H9 (cell line): ENCODE data around the gene PLIN3. TPM values are rescaled to one million over a fixed set of nuclear protein-coding genes. Genes with fewer than 3 reads are reported as not detected.
"Not testable (repeated sequence)": the region's sequence is repeated elsewhere in the genome, so short reads cannot be mapped to it uniquely, and the experiment has no call there.

Experiments used
- DNase-seq: peaks from one replicate; pipeline ENCODE4 v3.0.0-alpha.2; 2017
- H2AFZ ChIP-seq: one replicate; pipeline ENCODE4 v1.6.1; 2013; ENCODE audit warnings: mild to moderate bottlenecking, low read length, control low read depth, moderate library complexity
- H2AK5ac ChIP-seq: 2 replicates; pipeline ENCODE4 v1.6.1; 2013; ENCODE audit warnings: low read length, control low read depth, mixed read lengths; ENCODE audit not compliant: insufficient read length
- H2BK120ac ChIP-seq: one replicate; pipeline ENCODE4 v1.6.1; 2013; ENCODE audit warnings: low read depth, mild to moderate bottlenecking, low read length, control low read depth, inconsistent platforms; ENCODE audit not compliant: poor library complexity, severe bottlenecking
- H2BK12ac ChIP-seq: 2 replicates; pipeline ENCODE4 v1.6.1; 2013; ENCODE audit warnings: low read length, control low read depth, mixed read lengths, low read depth; ENCODE audit not compliant: insufficient read length
- H2BK15ac ChIP-seq: 2 replicates; pipeline ENCODE4 v1.6.1; 2013; ENCODE audit warnings: low read depth, low read length, control low read depth
- H2BK20ac ChIP-seq: one replicate; pipeline ENCODE4 v1.6.1; 2013; ENCODE audit warnings: low read depth, mild to moderate bottlenecking, low read length, control low read depth, inconsistent platforms; ENCODE audit not compliant: poor library complexity, severe bottlenecking
- H2BK5ac ChIP-seq: 2 replicates; pipeline ENCODE4 v1.6.1; 2013; ENCODE audit warnings: low read length, control low read depth, mixed read lengths; ENCODE audit not compliant: insufficient read length
- H3K14ac ChIP-seq: 2 replicates; pipeline ENCODE4 v1.6.1; 2013; ENCODE audit warnings: low read length, control low read depth; ENCODE audit not compliant: insufficient read depth
- H3K18ac ChIP-seq: 2 replicates; pipeline ENCODE4 v1.6.1; 2013; ENCODE audit warnings: low read depth, mild to moderate bottlenecking, mixed read lengths, low read length, control low read depth; ENCODE audit not compliant: insufficient read length
- H3K23ac ChIP-seq: 2 replicates; pipeline ENCODE4 v1.6.1; 2013; ENCODE audit warnings: low read length, control low read depth, mixed read lengths, low read depth; ENCODE audit not compliant: insufficient read length
- H3K23me2 ChIP-seq: 2 replicates; pipeline ENCODE4 v1.6.1; 2013; ENCODE audit warnings: low read depth, mild to moderate bottlenecking, mixed read lengths, low read length, control low read depth; ENCODE audit not compliant: insufficient read length, poor library complexity, severe bottlenecking
- H3K27ac ChIP-seq: 2 replicates; pipeline ENCODE4 v1.5.1; 2013; ENCODE audit warnings: low read length, control low read depth, mixed read lengths, low read depth; ENCODE audit not compliant: insufficient read length
- H3K27me3 ChIP-seq: 2 replicates; pipeline ENCODE4 v1.6.1; 2013; ENCODE audit warnings: low read length, control low read depth, inconsistent platforms; ENCODE audit not compliant: insufficient read depth
- H3K4ac ChIP-seq: 2 replicates; pipeline ENCODE4 v1.6.1; 2013; ENCODE audit warnings: low read depth, mild to moderate bottlenecking, control low read depth, inconsistent platforms, low read length, moderate library complexity
- H3K4me1 ChIP-seq: 2 replicates; pipeline ENCODE4 v1.6.1; 2013; ENCODE audit warnings: low read length, control low read depth, inconsistent platforms; ENCODE audit not compliant: insufficient read depth
- H3K4me2 ChIP-seq: 2 replicates; pipeline ENCODE4 v1.6.1; 2013; ENCODE audit warnings: low read length, control low read depth, mixed read lengths; ENCODE audit not compliant: insufficient read length, insufficient read depth
- H3K56ac ChIP-seq: 2 replicates; pipeline ENCODE4 v1.6.1; 2013; ENCODE audit warnings: low read depth, mild to moderate bottlenecking, mixed read lengths, low read length, control low read depth; ENCODE audit not compliant: insufficient read length
- H3K79me1 ChIP-seq: 2 replicates; pipeline ENCODE4 v1.6.1; 2013; ENCODE audit warnings: low read depth, mild to moderate bottlenecking, moderate library complexity, low read length, control low read depth, inconsistent platforms; ENCODE audit not compliant: insufficient read depth, poor library complexity, severe bottlenecking
- H3K79me2 ChIP-seq: 2 replicates; pipeline ENCODE4 v1.6.1; 2013; ENCODE audit warnings: low read length, control low read depth, inconsistent platforms; ENCODE audit not compliant: insufficient read depth
- H3K9ac ChIP-seq: 2 replicates; pipeline ENCODE4 v1.6.1; 2013; ENCODE audit warnings: low read length, control low read depth, mixed read lengths; ENCODE audit not compliant: insufficient read length; ENCODE audit errors: extremely low read depth
- H3K9me3 ChIP-seq: one replicate; pipeline ENCODE4 v1.6.1; 2013; ENCODE audit warnings: low read depth, low read length, inconsistent platforms; ENCODE audit not compliant: control insufficient read depth
- H3T11ph ChIP-seq: one replicate; pipeline ENCODE4 v1.6.1; 2013; ENCODE audit warnings: mild to moderate bottlenecking, low read length, control low read depth, inconsistent platforms
- H4K20me1 ChIP-seq: one replicate; pipeline ENCODE4 v1.6.1; 2013; ENCODE audit not compliant: control insufficient read depth, insufficient read length, insufficient read depth
- H4K5ac ChIP-seq: 2 replicates; pipeline ENCODE4 v1.6.1; 2013; ENCODE audit warnings: low read depth, mild to moderate bottlenecking, mixed read lengths, low read length, control low read depth; ENCODE audit not compliant: insufficient read length
- H4K8ac ChIP-seq: replicated peaks from 2 replicates; pipeline ENCODE4 v1.6.1; 2013; ENCODE audit warnings: low read length, control low read depth, mixed read lengths, low read depth; ENCODE audit not compliant: insufficient read length
- H4K91ac ChIP-seq: 2 replicates; pipeline ENCODE4 v1.6.1; 2013; ENCODE audit warnings: low read depth, mild to moderate bottlenecking, moderate library complexity, mixed read lengths, low read length, control low read depth; ENCODE audit not compliant: insufficient read length
- H3K27ac Mint-ChIP-seq, 3 experiments: 2 replicates in 2 of 3; 3 replicates in 1 of 3; pipeline ENCODE4 v1.8.0; 2020 to 2021; ENCODE audit warnings: mixed read lengths in 3 of 3, mild to moderate bottlenecking in 1 of 3, moderate library complexity in 1 of 3
- H3K27me3 Mint-ChIP-seq: 2 replicates; pipeline ENCODE4 v1.8.0; 2021; ENCODE audit warnings: low read depth, mild to moderate bottlenecking, moderate library complexity, mixed read lengths
- H3K36me3 Mint-ChIP-seq, 3 experiments: 2 replicates in 2 of 3; 3 replicates in 1 of 3; pipeline ENCODE4 v1.8.0; 2020 to 2021; ENCODE audit warnings: low read depth in 3 of 3, mixed read lengths in 3 of 3; ENCODE audit not compliant: insufficient read depth in 1 of 3
- H3K4me1 Mint-ChIP-seq, 2 experiments: 2 replicates each; pipeline ENCODE4 v1.8.0; 2020; ENCODE audit warnings: mixed read lengths in 2 of 2
- H3K4me3 Mint-ChIP-seq, 2 experiments: 2 replicates in 1 of 2; 3 replicates in 1 of 2; pipeline ENCODE4 v1.8.0; 2020 to 2021; ENCODE audit warnings: mild to moderate bottlenecking in 2 of 2, mixed read lengths in 2 of 2, moderate library complexity in 1 of 2
- H3K9me3 Mint-ChIP-seq, 2 experiments: 2 replicates in 1 of 2; 3 replicates in 1 of 2; pipeline ENCODE4 v1.8.0; 2020; ENCODE audit warnings: mild to moderate bottlenecking in 2 of 2, mixed read lengths in 2 of 2, moderate library complexity in 1 of 2
- CTCF ChIP-seq: fragments of 200-600 bp; sonication (generic); conservative IDR thresholded peaks from 3 replicates; pipeline ENCODE4 v1.8.0; 2021; ENCODE audit warnings: antibody characterized with exemption, mild to moderate bottlenecking
- WGBS: extraction: QIAGEN DNeasy Blood & Tissue Kit; methylation state at CpG from one replicate; pipeline ENCODE4 v1.1.7; 2013; ENCODE audit warnings: missing lambda C conversion rate, low lambda C conversion rate, mixed read lengths; ENCODE audit not compliant: insufficient read length; ENCODE audit errors: extremely low coverage; 5-methylcytosine and 5-hydroxymethylcytosine counted together
- total RNA-seq: library from RNA; stranded (reverse); gene quantifications from 2 replicates; pipeline ENCODE4 v1.2.1, GENCODE V29; 2021

The PLIN3 gene
- total RNA-seq, 1 experiment from 2014 or later, result 61.8 TPM

DNA sequence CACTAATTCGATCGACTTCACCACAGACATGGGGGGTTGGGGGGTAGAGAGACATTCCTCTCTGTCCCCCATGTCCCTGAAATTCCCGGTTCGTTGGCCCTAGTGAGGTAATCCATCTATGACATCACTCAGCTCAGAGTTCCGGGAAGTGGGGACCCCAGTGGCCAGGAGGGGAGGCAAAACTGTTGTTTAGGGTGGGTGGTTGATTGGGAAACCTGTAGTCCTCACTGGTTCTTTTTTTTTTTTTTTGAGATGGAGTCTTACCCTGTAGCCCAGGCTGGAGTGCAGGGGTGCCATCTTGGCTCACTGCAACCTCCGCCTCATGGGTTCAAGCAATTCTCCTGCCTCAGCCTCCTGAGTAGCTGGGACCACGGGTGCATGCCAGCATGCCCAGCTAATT lies 35.3 kb upstream of the PLIN3 start, which contains the start of gene ARRDC5:
ARRDC5 (minus strand) TSS at position 101 of the 400 bp plus-strand sequence; CDS start at position 30, 71 bp downstream.
- Histone ChIP-seq H4K8ac (no peak within 1 kb of the TSS), H3K4ac (no peak within 1 kb of the TSS), H3K56ac (no peak within 1 kb of the TSS), H3K9ac (no peak within 1 kb of the TSS), H3K4me2 (no peak within 1 kb of the TSS), H4K5ac (no peak within 1 kb of the TSS), H2BK15ac (no peak within 1 kb of the TSS), H3K23me2 (no peaks in the 10 kb centered on the region), H2AK5ac (no peak within 1 kb of the TSS), H3K23ac (no peak within 1 kb of the TSS), H3K27ac (no peak within 1 kb of the TSS), H4K91ac (no peak within 1 kb of the TSS), H3K14ac (no peak within 1 kb of the TSS), H3T11ph (no peak within 1 kb of the TSS), H3K27me3 (no peaks in the 10 kb centered on the region), H3K9me3 (no peaks in the 10 kb centered on the region), H2BK20ac (no peak within 1 kb of the TSS), H3K4me1 (no peaks in the 10 kb centered on the region), H3K18ac (no peak within 1 kb of the TSS), H2BK5ac (no peak within 1 kb of the TSS), H4K20me1 (no peaks in the 10 kb centered on the region), H3K79me2 (no peaks in the 10 kb centered on the region), H2AFZ (no peak within 1 kb of the TSS), H3K79me1 (no peaks in the 10 kb centered on the region), H2BK120ac (no peak within 1 kb of the TSS), H2BK12ac (no peak within 1 kb of the TSS)
- Mint-ChIP-seq H3K4me1 (peaks cover 0 to 9% of the 10 kb centered on the region in 2 experiments; a peak in 2 of 4 replicates), H3K27ac (no peak within 1 kb of the TSS), H3K9me3 (no peaks in the 10 kb centered on the region; a peak in 1 of 5 replicates), H3K27me3 (peaks cover 50% of the 10 kb centered on the region), H3K36me3 (no peaks in the 10 kb centered on the region), H3K4me3 (no peak within 1 kb of the TSS)
- no peak for DNase-seq
- TF ChIP-seq CTCF, result no peak
- no CpG with 5 or more reads among the region's 7 CpGs for WGBS

- H2BK20ac ChIP-seq, H4K8ac ChIP-seq, H3K9me3 Mint-ChIP-seq, DNase-seq, H3K18ac ChIP-seq, H2AK5ac ChIP-seq, H3K27ac ChIP-seq, H3K79me1 ChIP-seq, H2BK120ac ChIP-seq, H3K23ac ChIP-seq, H4K20me1 ChIP-seq, H2BK12ac ChIP-seq, H4K91ac ChIP-seq, H3K23me2 ChIP-seq, H2BK15ac ChIP-seq, H3K27me3 ChIP-seq, H3K9me3 ChIP-seq, H3K4me2 ChIP-seq, H3K36me3 Mint-ChIP-seq, H3K4me3 Mint-ChIP-seq, H3K4me1 ChIP-seq, H3K9ac ChIP-seq, H3K4ac ChIP-seq, H2AFZ ChIP-seq, H2BK5ac ChIP-seq, H3K27ac Mint-ChIP-seq, H3K14ac ChIP-seq, H3K56ac ChIP-seq, H3K79me2 ChIP-seq, H4K5ac ChIP-seq, H3T11ph ChIP-seq: not testable (repeated sequence)
- Mint-ChIP-seq H3K4me1 (peaks cover 3 to 11% of the 10 kb centered on the region in 2 experiments; a peak in 2 of 4 replicates), H3K27me3 (peaks cover 53% of the 10 kb centered on the region)
- WGBS, result no CpG with 5 or more reads among the region's 13 CpGs
Measured at GRCh38 chr19:4900879-4901278, 33.4 kb upstream of the PLIN3 start.
